Activated CD4-positive, alpha-beta T cell treated with anti-CD3 and anti-CD28 coated beads, Interleukin-10, Interleukin-2, amounts not matched to agents 100 ng/mL and 50 ng/mL, durations not matched to agents 16 hours and 8 hours (primary cell): ENCODE results near the gene FGA.

Experiments used
- DNase-seq: peaks from one replicate; pipeline ENCODE4 v3.0.0-alpha.2; 2020

The FGA gene

DNA sequence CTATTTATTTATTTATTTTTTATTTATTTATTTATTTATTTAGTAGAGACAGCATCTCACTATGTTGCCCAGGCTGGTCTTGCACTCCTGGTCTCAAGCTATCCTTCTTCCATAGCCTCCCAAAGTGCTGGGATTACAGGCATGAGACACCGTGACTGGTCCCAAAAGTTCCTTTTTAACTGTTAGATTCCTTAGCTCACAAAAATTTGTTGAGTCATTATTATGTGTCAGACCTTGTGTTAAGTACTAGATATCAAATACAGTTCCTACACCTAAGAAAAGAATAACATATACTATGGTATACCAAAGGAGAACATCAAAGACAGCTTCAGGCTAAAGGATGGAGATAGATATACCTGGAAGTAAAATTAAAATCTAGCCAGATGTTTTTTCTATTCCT, 11.6 kb downstream of the FGA start:
- no peak for DNase-seq

- DNase-seq: no peak
Measured at GRCh38 chr4:154577324-154577723, 13.2 kb downstream of the FGA start.

- DNase-seq: no peak
Measured at GRCh38 chr4:154574311-154574710, 16.2 kb downstream of the FGA start.

- DNase-seq: no peak
Measured at GRCh38 chr4:154573190-154573870, 17.2 kb downstream of the FGA start.

DNA sequence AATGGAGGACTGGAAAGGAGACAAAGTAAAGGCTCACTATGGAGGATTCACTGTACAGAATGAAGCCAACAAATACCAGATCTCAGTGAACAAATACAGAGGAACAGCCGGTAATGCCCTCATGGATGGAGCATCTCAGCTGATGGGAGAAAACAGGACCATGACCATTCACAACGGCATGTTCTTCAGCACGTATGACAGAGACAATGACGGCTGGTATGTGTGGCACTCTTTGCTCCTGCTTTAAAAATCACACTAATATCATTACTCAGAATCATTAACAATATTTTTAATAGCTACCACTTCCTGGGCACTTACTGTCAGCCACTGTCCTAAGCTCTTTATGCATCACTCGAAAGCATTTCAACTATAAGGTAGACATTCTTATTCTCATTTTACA, 21.0 kb downstream of the FGA start:
- no peak for DNase-seq

GRCh38 chr4:154569028-154569427, 21.5 kb downstream of the FGA start:
- no peak for DNase-seq

DNA sequence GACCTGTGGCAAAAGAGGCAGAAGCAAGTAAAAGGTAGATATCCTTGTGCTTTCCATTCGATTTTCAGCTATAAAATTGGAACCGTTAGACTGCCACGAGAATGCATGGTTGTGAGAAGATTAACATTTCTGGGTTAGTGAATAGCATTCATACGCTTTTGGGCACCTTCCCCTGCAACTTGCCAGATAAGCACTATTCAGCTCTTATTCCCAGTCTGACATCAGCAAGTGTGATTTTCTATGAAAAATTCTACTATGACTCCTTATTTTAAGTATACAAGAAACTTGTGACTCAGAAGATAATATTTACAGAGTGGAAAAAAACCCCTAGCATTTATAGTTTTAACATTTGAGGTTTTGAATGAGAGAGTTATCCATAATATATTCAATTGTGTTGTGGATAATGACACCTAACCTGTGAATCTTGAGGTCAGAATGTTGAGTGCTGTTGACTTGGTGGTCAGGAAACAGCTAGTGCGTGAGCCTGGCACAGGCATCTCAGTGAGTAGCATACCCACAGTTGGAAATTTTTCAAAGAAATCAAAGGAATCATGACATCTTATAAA, 23.8 kb downstream of the FGA start:
- DNase-seq: no peak

GRCh38 chr4:154565704-154566103, 24.8 kb downstream of the FGA start:
- no peak for DNase-seq

DNA sequence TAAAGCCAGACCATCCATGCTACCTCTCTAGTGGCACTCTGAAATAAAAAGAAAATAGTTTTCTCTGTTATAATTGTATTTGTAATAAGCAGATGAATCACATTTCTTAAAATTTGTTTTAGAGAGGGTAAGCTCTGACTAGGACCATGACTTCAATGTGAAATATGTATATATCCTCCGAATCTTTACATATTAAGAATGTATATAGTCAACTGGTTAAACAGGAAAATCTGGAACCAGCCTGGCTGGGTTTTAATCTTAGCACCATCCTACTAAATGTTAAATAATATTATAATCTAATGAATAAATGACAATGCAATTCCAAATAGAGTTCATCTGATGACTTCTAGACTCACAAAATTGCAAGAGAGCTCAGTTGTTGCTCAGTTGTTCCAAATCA, 26.2 kb downstream of the FGA start:
- DNase-seq: no peak

DNA sequence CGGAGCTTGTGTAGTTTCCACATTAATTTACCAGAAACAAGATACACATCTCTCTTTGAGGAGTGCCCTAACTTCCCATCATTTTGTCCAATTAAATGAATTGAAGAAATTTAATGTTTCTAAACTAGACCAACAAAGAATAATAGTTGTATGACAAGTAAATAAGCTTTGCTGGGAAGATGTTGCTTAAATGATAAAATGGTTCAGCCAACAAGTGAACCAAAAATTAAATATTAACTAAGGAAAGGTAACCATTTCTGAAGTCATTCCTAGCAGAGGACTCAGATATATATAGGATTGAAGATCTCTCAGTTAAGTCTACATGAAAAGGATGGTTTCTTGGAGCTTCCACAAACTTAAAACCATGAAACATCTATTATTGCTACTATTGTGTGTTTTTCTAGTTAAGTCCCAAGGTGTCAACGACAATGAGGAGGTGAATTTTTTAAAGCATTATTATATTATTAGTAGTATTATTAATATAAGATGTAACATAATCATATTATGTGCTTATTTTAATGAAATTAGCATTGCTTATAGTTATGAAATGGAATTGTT, 27.8 kb downstream of the FGA start, which contains the start of gene FGB:
FGB (plus strand) TSS at position 315 of the 558 bp plus-strand sequence; CDS start at position 323, 8 bp downstream.
- no peak for DNase-seq

DNA sequence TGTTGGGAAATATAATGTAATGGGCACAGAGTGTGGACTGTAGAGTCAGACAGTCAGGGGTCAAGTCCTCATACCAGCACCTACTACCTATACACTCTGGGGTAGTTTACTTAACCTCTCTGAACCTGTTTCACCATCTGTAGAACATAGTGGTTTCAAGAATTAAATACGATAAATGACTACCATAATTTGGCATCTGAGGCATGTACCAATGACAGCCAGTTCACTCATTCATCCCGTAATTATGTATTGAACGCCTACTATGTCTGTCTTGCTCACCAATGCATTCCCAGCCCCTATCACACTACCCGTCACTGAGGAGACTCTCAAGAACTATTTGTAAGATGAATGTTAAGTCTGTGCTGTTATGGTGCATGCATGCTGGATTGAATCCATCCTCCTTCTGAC, 29.7 kb downstream of the FGA start:
- DNase-seq: no peak

- DNase-seq: no peak
Measured at GRCh38 chr4:154560419-154560801, 30.1 kb downstream of the FGA start.

DNA sequence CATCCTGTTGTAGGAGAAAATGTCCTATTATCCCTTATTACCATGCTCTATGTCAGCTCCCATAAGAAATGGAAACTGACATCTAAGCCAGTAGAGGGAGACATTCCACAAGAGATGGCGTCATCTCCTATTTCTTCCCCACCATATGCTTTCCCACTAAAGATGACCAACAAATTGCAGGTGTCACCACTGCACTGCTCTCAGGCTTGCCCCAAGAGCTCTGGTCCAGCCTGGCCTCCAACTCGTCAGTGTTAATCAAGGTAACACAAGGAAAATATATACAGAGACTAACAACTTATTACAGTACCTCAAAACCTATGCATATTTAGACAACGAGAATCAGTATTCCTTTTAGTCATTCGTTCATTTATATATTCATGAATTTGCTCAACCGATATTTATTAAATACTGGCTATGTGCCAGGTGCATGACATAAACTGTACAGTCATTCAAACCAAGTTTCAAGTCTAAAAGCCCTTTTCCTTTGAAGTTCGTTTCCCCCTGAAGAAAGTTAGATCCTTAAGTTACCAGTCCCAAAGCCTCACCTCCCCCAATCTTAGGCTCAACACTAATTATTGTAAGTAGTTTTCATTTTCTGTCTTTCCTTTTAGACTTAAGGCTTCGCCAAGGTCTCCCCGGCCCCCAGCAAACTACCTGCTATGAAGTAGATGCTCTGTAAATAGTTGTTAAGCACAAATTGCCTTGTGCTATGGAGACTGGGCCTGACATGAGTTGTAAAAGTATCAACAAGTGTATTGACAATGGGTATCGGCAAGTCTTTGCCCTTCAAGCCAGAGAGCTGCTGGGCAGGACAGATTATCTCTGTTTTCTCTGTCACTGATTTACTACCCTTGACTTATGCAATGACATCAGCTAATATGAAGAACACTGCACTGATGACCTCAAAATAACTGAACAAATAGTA, 30.8 kb downstream of the FGA start:
- DNase-seq: peak; percentile 23

DNA sequence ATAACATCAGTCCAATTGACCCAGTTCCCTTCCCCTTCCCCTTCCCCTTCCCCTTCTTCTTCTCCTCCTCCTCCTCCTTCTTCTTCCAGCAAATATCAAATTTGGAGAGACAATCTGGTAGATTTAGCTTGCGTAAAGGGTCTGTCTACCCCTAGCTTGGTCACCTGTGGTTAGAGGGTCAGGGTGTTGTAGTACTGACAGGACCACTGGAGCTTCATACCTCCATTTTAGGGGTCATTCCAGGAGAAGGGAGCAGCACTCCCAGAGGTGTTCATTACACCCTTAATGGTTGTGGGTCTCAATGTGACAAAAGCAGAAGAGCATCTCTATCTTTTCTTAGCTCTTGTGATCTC, 31.4 kb downstream of the FGA start:
- no peak for DNase-seq

DNA sequence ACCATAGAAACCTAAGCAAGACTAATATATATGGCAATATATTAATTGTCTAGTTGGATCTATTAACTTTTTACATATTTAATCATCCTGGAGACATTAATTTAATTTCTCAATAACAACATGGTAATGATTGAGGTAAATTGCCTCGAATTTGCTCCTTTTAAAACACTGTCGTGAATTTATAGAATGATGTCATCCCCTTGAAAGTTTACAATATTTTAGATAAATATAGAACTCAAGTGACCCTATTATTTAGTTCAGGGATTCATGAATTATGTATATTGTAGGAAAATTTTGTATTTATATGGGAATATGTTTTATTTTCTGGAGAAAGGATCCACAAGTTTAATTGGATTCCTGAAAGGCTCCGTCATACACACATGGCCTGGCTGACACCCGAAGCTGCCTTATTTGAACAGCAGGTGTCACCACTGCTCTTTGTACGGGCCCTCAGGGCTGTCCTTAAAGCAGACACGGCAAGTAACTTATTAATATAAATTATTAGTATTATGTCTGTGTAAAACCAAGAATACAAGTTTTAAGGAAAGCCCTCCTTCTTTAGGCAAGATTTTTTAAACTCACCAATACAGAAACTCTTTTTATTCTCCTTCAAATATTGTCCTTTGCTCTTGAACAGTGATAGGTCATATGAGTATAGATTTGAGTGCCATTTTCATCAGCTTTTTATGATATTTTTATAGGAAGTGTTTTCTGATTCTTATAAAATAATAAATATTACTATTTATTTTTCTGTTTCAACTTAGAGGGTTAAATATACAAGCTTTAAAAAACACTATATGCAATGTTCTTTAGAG, 38.5 kb downstream of the FGA start:
- DNase-seq: peak; percentile 74

DNA sequence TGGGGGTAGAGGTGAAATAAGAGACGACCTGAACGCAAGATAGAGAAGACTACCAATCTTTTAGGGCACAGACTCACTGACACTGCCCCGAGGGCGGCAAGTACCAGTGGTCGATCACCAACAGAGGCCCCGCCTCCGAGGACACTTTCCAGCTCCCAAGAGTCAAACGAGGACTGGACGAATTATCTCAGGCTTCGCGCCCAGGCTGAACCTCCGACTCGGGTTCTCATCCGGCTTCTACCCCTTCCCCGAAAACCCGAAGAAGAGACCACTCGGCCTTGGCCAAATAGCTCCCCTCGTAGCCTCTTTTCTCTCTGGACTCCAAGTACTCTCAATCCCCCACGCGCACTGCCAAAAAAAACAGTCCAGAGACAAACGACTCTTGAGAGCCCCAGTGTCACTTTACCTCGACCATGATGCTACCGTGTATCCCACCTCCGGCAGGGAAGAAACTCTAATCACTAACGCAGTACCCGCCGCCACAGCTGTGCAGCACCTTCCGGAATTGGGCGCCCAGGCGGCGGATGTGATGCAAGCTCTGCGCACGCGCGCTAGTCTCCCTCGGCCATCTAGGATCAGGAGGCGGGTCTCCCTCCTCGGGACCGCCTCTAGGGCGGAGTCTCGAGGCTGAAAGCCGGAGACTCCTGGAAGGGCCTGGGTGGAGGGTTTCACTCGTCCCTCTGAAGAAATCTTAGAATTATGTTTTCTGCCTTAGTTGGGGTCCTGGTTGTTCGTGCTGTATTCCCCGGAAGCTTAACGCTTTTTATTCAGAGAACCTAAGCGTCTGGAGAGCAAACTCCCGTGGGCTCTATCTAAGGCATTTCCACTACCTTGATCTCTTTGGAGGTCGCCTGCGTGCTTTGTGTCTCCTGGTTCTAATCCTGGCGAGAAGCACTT, 40.4 kb downstream of the FGA start, which contains the start of gene PLRG1:
PLRG1 (minus strand) TSS at position 507 of the 897 bp plus-strand sequence; CDS start at position 415, 92 bp downstream.
- peak; percentile 98 for DNase-seq

GRCh38 chr4:154545689-154546088, 44.9 kb downstream of the FGA start:
- DNase-seq: no peak

DNA sequence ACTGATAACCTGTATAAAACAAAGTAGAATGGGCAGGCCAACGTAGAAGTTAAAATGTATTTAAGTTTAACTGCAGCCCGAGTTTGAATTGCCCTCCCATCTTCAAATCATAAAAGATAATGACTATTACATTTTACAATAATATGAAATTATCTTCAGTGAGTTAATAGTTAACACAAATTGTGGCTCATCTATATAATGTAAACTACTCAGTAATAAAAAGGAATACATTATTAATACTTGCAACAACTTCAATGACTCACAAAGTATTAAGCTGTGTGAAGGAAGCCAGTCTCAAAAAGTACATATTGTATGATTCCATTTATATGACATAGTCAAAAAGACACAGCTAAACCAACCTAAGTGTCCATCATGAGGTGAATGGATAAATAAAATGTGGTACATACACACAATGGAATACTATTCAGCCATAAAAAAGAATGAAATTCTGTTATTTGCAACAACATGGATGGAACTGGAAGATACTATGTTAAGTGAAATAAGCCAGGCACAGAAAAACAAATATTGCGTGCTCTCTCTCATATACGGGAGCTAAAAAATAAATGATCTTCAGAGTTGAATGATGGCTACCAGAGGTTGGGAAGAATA, 48.2 kb downstream of the FGA start:
- no peak for DNase-seq
